ENCODE data around the gene LRRC40. TPM values are rescaled to one million over a fixed set of nuclear protein-coding genes. Genes with fewer than 3 reads are reported as not detected.

LRRC40 gene
- polyA plus RNA-seq, 1 donor from 2014 or later = 107 TPM

DNA sequence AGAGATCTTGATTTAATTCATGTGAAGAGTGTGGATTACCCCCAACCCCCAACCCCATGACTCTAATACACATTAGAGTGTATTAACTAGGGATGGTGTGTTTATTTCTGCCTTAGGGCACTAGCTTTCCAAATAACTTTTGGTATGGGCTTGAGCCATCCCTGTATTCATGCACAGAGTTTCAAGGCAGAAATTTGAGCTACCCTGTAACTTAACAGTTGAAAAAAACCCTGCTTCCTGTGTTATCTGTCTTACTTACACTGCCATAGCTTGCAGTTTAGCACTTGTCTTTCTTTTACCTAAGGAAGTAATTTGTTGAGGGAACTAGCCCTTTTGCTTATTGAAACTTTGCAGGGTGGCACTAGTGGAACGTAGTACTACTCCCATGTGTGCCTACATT is 22.1 kb upstream of the LRRC40 start:
- peaks cover 33% of the 10 kb centered on the region for H4K20me1 ChIP-seq (ENCODE audit: insufficient read depth)
- no peak for TF ChIP-seq SMC3 (conservative IDR thresholded peaks at IDR 0.05; ENCODE audit: poor library complexity)
- TF ChIP-seq RAD21 (conservative IDR thresholded peaks at IDR 0.05) = no peak
- no peak for TF ChIP-seq CTCF (IDR thresholded peaks at IDR 0.05; ENCODE audit: poor library complexity, severe bottlenecking)
- no peak for TF ChIP-seq MXI1 (conservative IDR thresholded peaks at IDR 0.05; ENCODE audit: poor library complexity, severe bottlenecking)
- TF ChIP-seq EP300 (conservative IDR thresholded peaks at IDR 0.05; ENCODE audit: poor library complexity, severe bottlenecking) = no peak

GRCh38 chr1:70224954-70225353 is 19.6 kb upstream of the LRRC40 start:
- H3K9ac ChIP-seq (ENCODE audit: low read length) = no peak overlapping the region
- H3K4me2 ChIP-seq (ENCODE audit: low read length) = no peak overlapping the region
- H2AFZ ChIP-seq (ENCODE audit: low read depth, low read length) = no peak overlapping the region
- H4K20me1 ChIP-seq (ENCODE audit: insufficient read depth) = peaks cover 33% of the 10 kb centered on the region
- TF ChIP-seq POLR2AphosphoS5 (IDR thresholded peaks at IDR 0.05) (no peak), TAF1 (IDR thresholded peaks at IDR 0.05; ENCODE audit: low read depth) (no peak), SMC3 (conservative IDR thresholded peaks at IDR 0.05; ENCODE audit: poor library complexity) (no peak), RAD21 (conservative IDR thresholded peaks at IDR 0.05) (no peak), MXI1 (conservative IDR thresholded peaks at IDR 0.05; ENCODE audit: poor library complexity, severe bottlenecking) (no peak), EP300 (conservative IDR thresholded peaks at IDR 0.05; ENCODE audit: poor library complexity, severe bottlenecking) (no peak), CTCF (IDR thresholded peaks at IDR 0.05; ENCODE audit: poor library complexity, severe bottlenecking) (no peak), EZH2 (IDR thresholded peaks at IDR 0.05; ENCODE audit: borderline replicate concordance, insufficient read depth, low read length, poor library complexity, severe bottlenecking) (no peak), REST (IDR thresholded peaks at IDR 0.05; ENCODE audit: borderline replicate concordance) (no peak)
- no peak overlapping the region for H3K27ac ChIP-seq (ENCODE audit: low read length)
- no peaks in the 10 kb centered on the region for H3K9me2 ChIP-seq (ENCODE audit: insufficient read depth, low read length)
- peaks cover 7% of the 10 kb centered on the region for H3K36me3 ChIP-seq (ENCODE audit: insufficient read depth, low read length)
- H3K27me3 ChIP-seq (ENCODE audit: insufficient read depth, low read depth, low read length) = no peaks in the 10 kb centered on the region
- peaks cover 76% of the 10 kb centered on the region for H3K79me2 ChIP-seq (replicated peaks; ENCODE audit: insufficient read depth, low read length)
- peak overlapping the region; percentile 87 for H3K4me3 ChIP-seq (ENCODE audit: low read length)
- H3F3A ChIP-seq (ENCODE audit: insufficient read depth, low read length, poor library complexity, severe bottlenecking) = peaks cover 10% of the 10 kb centered on the region
- H3K9me3 ChIP-seq (ENCODE audit: low read length) = no peaks in the 10 kb centered on the region

More for the DNA sequence above, 22.1 kb upstream of the LRRC40 start:
- H3K27me3 ChIP-seq (ENCODE audit: insufficient read depth, low read depth, low read length) = no peaks in the 10 kb centered on the region
- no peak overlapping the region for H2AFZ ChIP-seq (ENCODE audit: low read depth, low read length)
- H3K27ac ChIP-seq (ENCODE audit: low read length) = no peak overlapping the region
- no peak overlapping the region for H3K4me3 ChIP-seq (ENCODE audit: low read length)
- H3K79me2 ChIP-seq (replicated peaks; ENCODE audit: insufficient read depth, low read length) = peaks cover 68% of the 10 kb centered on the region
- H3K9ac ChIP-seq (ENCODE audit: low read length) = no peak overlapping the region
- peaks cover 3% of the 10 kb centered on the region for H3F3A ChIP-seq (ENCODE audit: insufficient read depth, low read length, poor library complexity, severe bottlenecking)
- peaks cover 21% of the 10 kb centered on the region for H3K36me3 ChIP-seq (ENCODE audit: insufficient read depth, low read length)
- H3K9me2 ChIP-seq (ENCODE audit: insufficient read depth, low read length) = no peaks in the 10 kb centered on the region
- H3K9me3 ChIP-seq (ENCODE audit: low read length) = no peaks in the 10 kb centered on the region
- H3K4me2 ChIP-seq (ENCODE audit: low read length) = no peak overlapping the region

Data from neural cell (in vitro differentiated cells).